ENCODE measurements around the gene CLASP1.
"Not testable (repeated sequence)": the region's sequence is repeated elsewhere in the genome, so short reads cannot be mapped to it uniquely, and the experiment has no call there.

Gene CLASP1

DNA sequence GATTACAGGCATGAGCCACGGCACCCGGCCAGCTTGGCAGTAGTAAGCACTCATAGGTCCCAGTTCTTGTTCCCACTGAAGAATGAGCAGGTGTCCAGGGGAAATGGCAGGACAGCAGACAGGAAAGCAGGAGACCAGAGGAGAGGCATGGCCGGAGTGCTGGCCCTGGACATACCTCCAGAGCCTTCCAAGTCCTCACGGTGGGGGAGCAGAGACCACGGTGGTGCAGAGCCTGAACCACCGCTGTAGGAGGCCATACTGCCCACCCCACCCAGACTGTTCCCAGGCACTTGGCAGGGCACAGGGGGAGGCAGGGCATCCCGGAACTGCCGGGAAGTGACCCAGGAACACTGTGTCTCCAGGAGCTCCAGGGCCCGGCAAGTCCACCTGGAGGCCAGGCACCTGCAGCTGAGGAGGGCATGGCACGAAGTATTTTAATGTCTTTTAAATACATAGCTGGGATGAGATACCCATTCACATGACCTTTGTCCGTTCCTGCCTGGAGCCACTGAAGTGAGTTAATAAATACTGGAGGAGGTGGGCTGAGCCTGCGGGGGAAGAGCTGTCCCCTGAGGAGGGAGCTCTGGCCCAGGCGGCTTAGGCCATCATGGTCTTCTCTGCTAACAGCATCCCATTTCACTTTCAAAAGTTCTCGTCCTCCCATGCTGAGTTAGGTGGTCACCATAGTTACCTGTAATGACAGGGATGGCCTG is 314.5 kb downstream of the CLASP1 start (continued):
- TF ChIP-seq SNAI2 (CRISPR knock-in tag; IDR thresholded peaks at IDR 0.05) (no peak), OSR1 (CRISPR knock-in tag; IDR thresholded peaks at IDR 0.05) (no peak), ESRRG (CRISPR knock-in tag; IDR thresholded peaks at IDR 0.05) (no peak), BACH2 (CRISPR knock-in tag; IDR thresholded peaks at IDR 0.05; ENCODE audit: borderline replicate concordance) (no peak), ZFP30 (CRISPR knock-in tag; IDR thresholded peaks at IDR 0.05) (no peak)
- TF ChIP-seq, protein P1, sequence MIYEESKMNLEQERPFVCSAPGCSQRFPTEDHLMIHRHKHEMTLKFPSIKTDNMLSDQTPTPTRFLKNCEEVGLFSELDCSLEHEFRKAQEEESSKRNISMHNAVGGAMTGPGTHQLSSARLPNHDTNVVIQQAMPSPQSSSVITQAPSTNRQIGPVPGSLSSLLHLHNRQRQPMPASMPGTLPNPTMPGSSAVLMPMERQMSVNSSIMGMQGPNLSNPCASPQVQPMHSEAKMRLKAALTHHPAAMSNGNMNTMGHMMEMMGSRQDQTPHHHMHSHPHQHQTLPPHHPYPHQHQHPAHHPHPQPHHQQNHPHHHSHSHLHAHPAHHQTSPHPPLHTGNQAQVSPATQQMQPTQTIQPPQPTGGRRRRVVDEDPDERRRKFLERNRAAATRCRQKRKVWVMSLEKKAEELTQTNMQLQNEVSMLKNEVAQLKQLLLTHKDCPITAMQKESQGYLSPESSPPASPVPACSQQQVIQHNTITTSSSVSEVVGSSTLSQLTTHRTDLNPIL (CRISPR knock-in tag; IDR thresholded peaks at IDR 0.05; ENCODE audit: low read depth), result no peak

DNA sequence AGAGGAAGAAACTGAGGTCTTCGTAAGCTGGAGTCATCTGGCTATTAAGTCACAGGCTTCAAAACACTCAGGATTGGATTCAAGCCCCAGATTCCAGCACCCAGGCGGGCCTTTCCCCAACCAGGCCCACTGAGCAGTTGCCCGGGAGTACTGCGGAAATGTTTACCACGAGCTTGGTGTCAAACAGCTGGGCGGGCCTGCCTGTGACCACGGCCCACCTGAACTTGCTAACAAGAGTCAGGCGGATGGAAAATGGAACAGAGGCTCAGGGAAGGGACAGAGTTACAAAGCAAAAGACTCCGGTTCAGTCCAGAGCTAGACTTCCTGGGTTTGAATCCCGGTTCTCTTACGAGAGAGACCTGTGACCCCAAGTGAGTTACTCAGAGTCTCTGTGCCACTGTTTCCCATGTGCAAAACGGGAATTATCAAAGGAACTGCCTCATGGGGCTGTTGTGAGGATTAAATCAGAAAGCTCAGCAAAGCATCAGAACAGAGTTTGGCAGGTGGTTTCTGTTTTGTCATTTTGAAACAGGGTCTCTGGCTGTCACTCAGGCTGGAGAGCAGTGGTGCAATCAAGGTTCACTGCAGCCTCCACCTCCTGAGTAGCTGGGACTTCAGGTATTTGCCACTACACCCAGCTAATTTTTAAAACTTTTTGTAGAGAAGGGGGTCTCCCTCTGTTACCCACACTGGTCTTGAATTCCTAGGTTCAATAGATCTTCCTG is 315.3 kb downstream of the CLASP1 start:
- TF ChIP-seq TCF4 (CRISPR knock-in tag; IDR thresholded peaks at IDR 0.05; ENCODE audit: borderline replicate concordance), result no peak
- TF ChIP-seq ESRRG (CRISPR knock-in tag; IDR thresholded peaks at IDR 0.05), result no peak
- TF ChIP-seq RARB (CRISPR knock-in tag; IDR thresholded peaks at IDR 0.05), result no peak
- no peak for TF ChIP-seq ARNTL (CRISPR knock-in tag; IDR thresholded peaks at IDR 0.05; ENCODE audit: borderline replicate concordance, low read depth)
- TF ChIP-seq ISL1 (CRISPR knock-in tag; IDR thresholded peaks at IDR 0.05), result no peak
- TF ChIP-seq ZNF565 (CRISPR knock-in tag; conservative IDR thresholded peaks at IDR 0.05; ENCODE audit: low read depth), result no peak
- no peak for TF ChIP-seq PPARA (CRISPR knock-in tag; IDR thresholded peaks at IDR 0.05; ENCODE audit: borderline replicate concordance)
- TF ChIP-seq, protein P2, sequence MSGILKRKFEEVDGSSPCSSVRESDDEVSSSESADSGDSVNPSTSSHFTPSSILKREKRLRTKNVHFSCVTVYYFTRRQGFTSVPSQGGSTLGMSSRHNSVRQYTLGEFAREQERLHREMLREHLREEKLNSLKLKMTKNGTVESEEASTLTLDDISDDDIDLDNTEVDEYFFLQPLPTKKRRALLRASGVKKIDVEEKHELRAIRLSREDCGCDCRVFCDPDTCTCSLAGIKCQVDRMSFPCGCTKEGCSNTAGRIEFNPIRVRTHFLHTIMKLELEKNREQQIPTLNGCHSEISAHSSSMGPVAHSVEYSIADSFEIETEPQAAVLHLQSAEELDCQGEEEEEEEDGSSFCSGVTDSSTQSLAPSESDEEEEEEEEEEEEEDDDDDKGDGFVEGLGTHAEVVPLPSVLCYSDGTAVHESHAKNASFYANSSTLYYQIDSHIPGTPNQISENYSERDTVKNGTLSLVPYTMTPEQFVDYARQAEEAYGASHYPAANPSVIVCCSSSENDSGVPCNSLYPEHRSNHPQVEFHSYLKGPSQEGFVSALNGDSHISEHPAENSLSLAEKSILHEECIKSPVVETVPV (CRISPR knock-in tag; IDR thresholded peaks at IDR 0.05), result no peak
- no peak for TF ChIP-seq ZNF8 (CRISPR knock-in tag; IDR thresholded peaks at IDR 0.05)
- TF ChIP-seq ZFP3 (CRISPR knock-in tag; IDR thresholded peaks at IDR 0.05), result no peak
- no peak for TF ChIP-seq TOX (CRISPR knock-in tag; IDR thresholded peaks at IDR 0.05; ENCODE audit: borderline replicate concordance)
- no peak for ATAC-seq

DNA sequence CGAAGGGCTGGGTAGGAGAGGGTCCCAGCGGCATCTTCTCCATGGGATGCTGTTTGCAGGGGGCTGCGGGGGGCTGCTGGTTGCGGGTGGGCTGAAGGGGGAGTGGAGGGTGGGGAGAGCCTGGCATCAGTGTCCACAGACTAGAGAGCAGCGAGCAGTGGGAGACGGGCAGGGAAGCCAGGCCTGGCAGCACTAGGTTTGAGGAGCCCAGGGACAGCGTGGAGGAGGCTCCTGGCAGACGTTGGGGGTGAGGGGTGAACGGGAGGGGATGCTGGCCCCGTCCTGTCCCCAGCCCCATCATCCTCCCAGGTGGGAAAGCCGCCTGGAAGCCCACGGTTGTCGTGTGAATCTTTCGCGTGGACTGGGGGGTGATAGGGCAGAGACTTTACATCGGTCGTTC is 316.0 kb downstream of the CLASP1 start:
- ATAC-seq, result no peak
- TF ChIP-seq, protein P1 (CRISPR knock-in tag; IDR thresholded peaks at IDR 0.05; ENCODE audit: low read depth), result no peak
- no peak for TF ChIP-seq ZNF70 (CRISPR knock-in tag; IDR thresholded peaks at IDR 0.05)
- TF ChIP-seq, protein P2 (CRISPR knock-in tag; IDR thresholded peaks at IDR 0.05), result no peak
- TF ChIP-seq, protein P3, sequence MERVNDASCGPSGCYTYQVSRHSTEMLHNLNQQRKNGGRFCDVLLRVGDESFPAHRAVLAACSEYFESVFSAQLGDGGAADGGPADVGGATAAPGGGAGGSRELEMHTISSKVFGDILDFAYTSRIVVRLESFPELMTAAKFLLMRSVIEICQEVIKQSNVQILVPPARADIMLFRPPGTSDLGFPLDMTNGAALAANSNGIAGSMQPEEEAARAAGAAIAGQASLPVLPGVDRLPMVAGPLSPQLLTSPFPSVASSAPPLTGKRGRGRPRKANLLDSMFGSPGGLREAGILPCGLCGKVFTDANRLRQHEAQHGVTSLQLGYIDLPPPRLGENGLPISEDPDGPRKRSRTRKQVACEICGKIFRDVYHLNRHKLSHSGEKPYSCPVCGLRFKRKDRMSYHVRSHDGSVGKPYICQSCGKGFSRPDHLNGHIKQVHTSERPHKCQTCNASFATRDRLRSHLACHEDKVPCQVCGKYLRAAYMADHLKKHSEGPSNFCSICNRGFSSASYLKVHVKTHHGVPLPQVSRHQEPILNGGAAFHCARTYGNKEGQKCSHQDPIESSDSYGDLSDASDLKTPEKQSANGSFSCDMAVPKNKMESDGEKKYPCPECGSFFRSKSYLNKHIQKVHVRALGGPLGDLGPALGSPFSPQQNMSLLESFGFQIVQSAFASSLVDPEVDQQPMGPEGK (CRISPR knock-in tag; IDR thresholded peaks at IDR 0.05; ENCODE audit: borderline replicate concordance), result no peak
- TF ChIP-seq ZFP30 (CRISPR knock-in tag; IDR thresholded peaks at IDR 0.05), result no peak
- TF ChIP-seq ESRRG (CRISPR knock-in tag; IDR thresholded peaks at IDR 0.05), result no peak
- TF ChIP-seq ZNF8 (CRISPR knock-in tag; IDR thresholded peaks at IDR 0.05), result no peak
- TF ChIP-seq, protein P4, sequence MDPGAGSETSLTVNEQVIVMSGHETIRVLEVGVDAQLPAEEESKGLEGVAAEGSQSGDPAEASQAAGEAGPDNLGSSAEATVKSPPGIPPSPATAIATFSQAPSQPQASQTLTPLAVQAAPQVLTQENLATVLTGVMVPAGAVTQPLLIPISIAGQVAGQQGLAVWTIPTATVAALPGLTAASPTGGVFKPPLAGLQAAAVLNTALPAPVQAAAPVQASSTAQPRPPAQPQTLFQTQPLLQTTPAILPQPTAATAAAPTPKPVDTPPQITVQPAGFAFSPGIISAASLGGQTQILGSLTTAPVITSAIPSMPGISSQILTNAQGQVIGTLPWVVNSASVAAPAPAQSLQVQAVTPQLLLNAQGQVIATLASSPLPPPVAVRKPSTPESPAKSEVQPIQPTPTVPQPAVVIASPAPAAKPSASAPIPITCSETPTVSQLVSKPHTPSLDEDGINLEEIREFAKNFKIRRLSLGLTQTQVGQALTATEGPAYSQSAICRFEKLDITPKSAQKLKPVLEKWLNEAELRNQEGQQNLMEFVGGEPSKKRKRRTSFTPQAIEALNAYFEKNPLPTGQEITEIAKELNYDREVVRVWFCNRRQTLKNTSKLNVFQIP (CRISPR knock-in tag; IDR thresholded peaks at IDR 0.05; ENCODE audit: borderline replicate concordance, low read depth), result no peak
- TF ChIP-seq ZFP3 (CRISPR knock-in tag; IDR thresholded peaks at IDR 0.05), result no peak
- no peak for TF ChIP-seq SNAI2 (CRISPR knock-in tag; IDR thresholded peaks at IDR 0.05)
- no peak for TF ChIP-seq ARNTL (CRISPR knock-in tag; IDR thresholded peaks at IDR 0.05; ENCODE audit: borderline replicate concordance, low read depth)
- TF ChIP-seq OSR1 (CRISPR knock-in tag; IDR thresholded peaks at IDR 0.05), result no peak
- TF ChIP-seq TOX (CRISPR knock-in tag; IDR thresholded peaks at IDR 0.05; ENCODE audit: borderline replicate concordance), result no peak

DNA sequence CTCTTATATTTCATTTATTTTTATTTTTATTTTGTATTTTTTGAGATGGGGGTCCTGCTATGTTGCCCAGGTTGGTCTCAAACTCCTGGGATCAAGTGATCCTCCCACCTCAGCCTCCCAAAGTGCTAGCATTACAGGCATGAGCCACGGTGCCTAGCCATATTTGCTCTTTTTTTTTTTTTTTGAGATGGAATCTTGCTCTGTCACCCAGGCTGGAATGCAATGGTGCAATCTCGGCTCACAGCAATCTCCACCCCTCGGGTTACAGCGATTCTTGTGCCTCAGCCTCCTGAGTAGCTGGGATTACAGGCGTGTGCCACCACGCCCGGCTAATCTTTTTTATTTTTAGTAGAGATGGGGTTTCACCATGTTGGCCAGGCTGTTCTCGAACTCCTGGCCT is 317.9 kb downstream of the CLASP1 start:
- ATAC-seq, result not testable (repeated sequence)

All from SK-N-SH treated with all-trans-retinoic acid at 6 μM for 48 hours (cell line).